ENCODE data around the gene SRPRB. TPM values are rescaled to one million over a fixed set of nuclear protein-coding genes. Genes with fewer than 3 reads are reported as not detected.
A peak's percentile ranks its signal among the peaks of the same experiment; 100 is the strongest.

The SRPRB gene
- total RNA-seq, 1 experiment from 2014 or later = 54.8 TPM

GRCh38 chr3:133833880-133834620 lies 28.4 kb downstream of the SRPRB start:
- Histone ChIP-seq H4K91ac (ENCODE audit: insufficient read length, low read depth, low read length) (no peak overlapping the region), H2BK20ac (ENCODE audit: low read depth, low read length, poor library complexity, severe bottlenecking) (no peak overlapping the region), H3K27ac (ENCODE audit: insufficient read length, low read depth, low read length) (no peak overlapping the region), H2BK12ac (ENCODE audit: insufficient read length, low read depth, low read length) (no peak overlapping the region), H3K79me1 (ENCODE audit: insufficient read depth, low read depth, low read length, poor library complexity, severe bottlenecking) (no peaks in the 10 kb centered on the region), H3K23ac (ENCODE audit: insufficient read length, low read depth, low read length) (no peak overlapping the region), H2BK5ac (ENCODE audit: insufficient read length, low read length) (no peak overlapping the region), H2BK15ac (ENCODE audit: low read depth, low read length) (no peak overlapping the region), H3K14ac (ENCODE audit: insufficient read depth, low read length) (no peak overlapping the region), H4K5ac (ENCODE audit: insufficient read length, low read depth, low read length) (no peak overlapping the region), H3K9me3 (ENCODE audit: control insufficient read depth, low read depth, low read length) (no peaks in the 10 kb centered on the region), H3T11ph (ENCODE audit: low read length) (no peak overlapping the region), H3K27me3 (ENCODE audit: insufficient read depth, low read length) (no peaks in the 10 kb centered on the region), H3K56ac (ENCODE audit: insufficient read length, low read depth, low read length) (no peak overlapping the region), H4K20me1 (ENCODE audit: control insufficient read depth, insufficient read depth, insufficient read length) (no peaks in the 10 kb centered on the region), H4K8ac (replicated peaks; ENCODE audit: insufficient read length, low read depth, low read length) (no peak overlapping the region), H3K4ac (ENCODE audit: low read depth, low read length) (no peak overlapping the region), H2AFZ (ENCODE audit: low read length) (no peak overlapping the region), H2BK120ac (ENCODE audit: low read depth, low read length, poor library complexity, severe bottlenecking) (no peak overlapping the region), H3K4me2 (ENCODE audit: insufficient read depth, insufficient read length, low read length) (no peak overlapping the region), H3K23me2 (ENCODE audit: insufficient read length, low read depth, low read length, poor library complexity, severe bottlenecking) (no peaks in the 10 kb centered on the region), H3K4me1 (ENCODE audit: insufficient read depth, low read length) (no peaks in the 10 kb centered on the region), H3K79me2 (ENCODE audit: insufficient read depth, low read length) (no peaks in the 10 kb centered on the region), H3K18ac (ENCODE audit: insufficient read length, low read depth, low read length) (no peak overlapping the region), H2AK5ac (ENCODE audit: insufficient read length, low read length) (no peak overlapping the region), H3K9ac (ENCODE audit: extremely low read depth, insufficient read length, low read length) (no peak overlapping the region)
- no CpG with 5 or more reads among the region's 13 CpGs for WGBS (ENCODE audit: extremely low coverage, insufficient read length, low lambda C conversion rate)
- Mint-ChIP-seq H3K27me3 (ENCODE audit: low read depth) (no peaks in the 10 kb centered on the region), H3K27ac (peak overlapping the region in 1 of 3 experiments; percentile 79; a peak in 1 of 7 replicates), H3K36me3 (ENCODE audit: insufficient read depth in 1 of 3, low read depth in 3 of 3) (0 out of 7 replicates have a peak, but pooled peaks cover 0 to 1% (median 0%) of the 10 kb centered on the region in 3 experiments), H3K9me3 (no peaks in the 10 kb centered on the region), H3K4me3 (no peak overlapping the region), H3K4me1 (no peaks in the 10 kb centered on the region)
- DNase-seq = peak; percentile 3
- TF ChIP-seq, protein P1, sequence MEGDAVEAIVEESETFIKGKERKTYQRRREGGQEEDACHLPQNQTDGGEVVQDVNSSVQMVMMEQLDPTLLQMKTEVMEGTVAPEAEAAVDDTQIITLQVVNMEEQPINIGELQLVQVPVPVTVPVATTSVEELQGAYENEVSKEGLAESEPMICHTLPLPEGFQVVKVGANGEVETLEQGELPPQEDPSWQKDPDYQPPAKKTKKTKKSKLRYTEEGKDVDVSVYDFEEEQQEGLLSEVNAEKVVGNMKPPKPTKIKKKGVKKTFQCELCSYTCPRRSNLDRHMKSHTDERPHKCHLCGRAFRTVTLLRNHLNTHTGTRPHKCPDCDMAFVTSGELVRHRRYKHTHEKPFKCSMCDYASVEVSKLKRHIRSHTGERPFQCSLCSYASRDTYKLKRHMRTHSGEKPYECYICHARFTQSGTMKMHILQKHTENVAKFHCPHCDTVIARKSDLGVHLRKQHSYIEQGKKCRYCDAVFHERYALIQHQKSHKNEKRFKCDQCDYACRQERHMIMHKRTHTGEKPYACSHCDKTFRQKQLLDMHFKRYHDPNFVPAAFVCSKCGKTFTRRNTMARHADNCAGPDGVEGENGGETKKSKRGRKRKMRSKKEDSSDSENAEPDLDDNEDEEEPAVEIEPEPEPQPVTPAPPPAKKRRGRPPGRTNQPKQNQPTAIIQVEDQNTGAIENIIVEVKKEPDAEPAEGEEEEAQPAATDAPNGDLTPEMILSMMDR (conservative IDR thresholded peaks at IDR 0.05) = no peak
